Cortex of kidney (tissue), 1 donor: ENCODE results near the gene POLR3GL.
"Not testable (repeated sequence)": the region's sequence is repeated elsewhere in the genome, so short reads cannot be mapped to it uniquely, and the experiment has no call there.

ENCODE experiments used
- DNase-seq: peaks from one replicate; lab custom pipeline; 2025; lab: John Stamatoyannopoulos, UW

POLR3GL gene

GRCh38 chr1:146020058-146021049, 55.9 kb downstream of the POLR3GL start:
- no peak for DNase-seq

GRCh38 chr1:146021050-146021445, 56.6 kb downstream of the POLR3GL start:
- DNase-seq = no peak

GRCh38 chr1:146021622-146022402, 57.3 kb downstream of the POLR3GL start, which contains the start of gene HJV:
HJV (minus strand) TSS chr1:146021735; CDS start chr1:146020231, 1,504 bp downstream.
- no peak for DNase-seq

GRCh38 chr1:146022403-146023127, 58.1 kb downstream of the POLR3GL start:
- DNase-seq = no peak

GRCh38 chr1:146025787-146026495, 61.5 kb downstream of the POLR3GL start:
- not testable (repeated sequence) for DNase-seq

GRCh38 chr1:146026650-146027049, 62.2 kb downstream of the POLR3GL start:
- not testable (repeated sequence) for DNase-seq
